Adrenal gland (tissue), 12 donors: ENCODE results near the gene SMPD4. TPM values are rescaled to one million over a fixed set of nuclear protein-coding genes. Genes with fewer than 3 reads are reported as not detected.
"Not testable (repeated sequence)": the region's sequence is repeated elsewhere in the genome, so short reads cannot be mapped to it uniquely, and the experiment has no call there.

Source experiments
- DNase-seq, 7 donors: peaks; one replicate each; pipeline ENCODE4 v3.0.0-alpha.2; 2019 to 2020
- H3K27ac ChIP-seq, 5 donors: fragments of 200-600 bp; sonication (generic) in 4 of 5; 1 replicate in 3 of 5; 2 replicates in 2 of 5; pipeline versions ENCODE4 v1.5.1 to v1.8.0; 2016 to 2020; ENCODE audit warnings: mild to moderate bottlenecking in 1 of 5
- H3K27me3 ChIP-seq: fragments of 200-600 bp; 2 replicates; pipeline ENCODE4 v1.8.0; 2021
- H3K36me3 ChIP-seq, 2 donors: fragments of 200-600 bp; replicated peaks in 1 of 2; 1 replicate in 1 of 2; 2 replicates in 1 of 2; pipeline versions ENCODE4 v1.5.1 to v1.8.0; 2018 to 2022
- H3K4me1 ChIP-seq, 2 donors: fragments of 200-600 bp; replicated peaks in 1 of 2; 1 replicate in 1 of 2; 2 replicates in 1 of 2; pipeline versions ENCODE4 v1.5.1 to v1.8.0; 2018 to 2021
- H3K4me3 ChIP-seq, 4 donors: fragments of 200-600 bp; sonication (generic) in 3 of 4; one replicate each; pipeline ENCODE4 v1.5.1; 2016 to 2018
- H3K9me3 ChIP-seq, 3 donors: fragments of 200-600 bp; sonication (generic) in 1 of 3; replicated peaks in 1 of 3; 1 replicate in 2 of 3; 2 replicates in 1 of 3; pipeline versions ENCODE4 v1.5.1 to v1.8.0; 2016 to 2021
- WGBS, 4 donors: extraction: QIAGEN DNeasy Blood & Tissue Kit in 2 of 4; methylation state at CpG; one replicate each; pipeline versions ENCODE4 v1.1.5 to v1.1.7; 2013 to 2017; 5-methylcytosine and 5-hydroxymethylcytosine counted together
- intact Hi-C, 2 donors: fragments of 100-400 bp; cut with DNase I; formaldehyde crosslinking; loops; one replicate each; pipeline versions ENCODE4 v1.14.1 to v1.15.0; 2022 to 2023
- polyA plus RNA-seq, 3 donors: library from polyadenylated mRNA; stranded (reverse); fragments of 200-250 nt in 2 of 3; fragments of 350-450 nt in 1 of 3; fragmentation: Illumina TruSeq in 1 of 3; extraction: RNeasy Lipid Tissue Mini Kit (QIAGEN cat#74804) in 1 of 3; gene quantifications; one replicate each; pipeline ENCODE4 v1.2.3, GENCODE V29; 2013 to 2014
- small RNA-seq, 2 donors: library from RNA; depleted of rRNA; stranded (forward); fragments of <200 nt; gene quantifications; one replicate each; pipeline ENCODE3, GENCODE V24; 2016
- total RNA-seq, 9 donors: library from RNA; depleted of rRNA in 4 of 9; stranded (reverse); fragments of >200 nt in 4 of 9; fragments of 120-200 nt in 1 of 9; fragmentation: NEBNext Ultra II Directional in 1 of 9; extraction: Animal tissue kit (Norgen Biotek cat#: 25700) in 1 of 9; gene quantifications; one replicate each; pipeline versions ENCODE4 v1.1.0 to v1.2.4, GENCODE V29; 2013 to 2023
- donor health status: healthy with polysubstance abuse.
- donor health status: Bipolar disorder and iron deficiency.
- donor health status: DM: yes; HTN: yes; CAD: no.
- donor health status: DM: no; HTN: no; CAD: no.
- donor health status: DM: no; HTN: no; CAD: no.
- donor health status: DM: yes; HTN: yes; CAD: no.

The SMPD4 gene
- total and polyA plus RNA-seq, 12 donors = 23.7 to 94.4 (median 37.7) TPM

DNA sequence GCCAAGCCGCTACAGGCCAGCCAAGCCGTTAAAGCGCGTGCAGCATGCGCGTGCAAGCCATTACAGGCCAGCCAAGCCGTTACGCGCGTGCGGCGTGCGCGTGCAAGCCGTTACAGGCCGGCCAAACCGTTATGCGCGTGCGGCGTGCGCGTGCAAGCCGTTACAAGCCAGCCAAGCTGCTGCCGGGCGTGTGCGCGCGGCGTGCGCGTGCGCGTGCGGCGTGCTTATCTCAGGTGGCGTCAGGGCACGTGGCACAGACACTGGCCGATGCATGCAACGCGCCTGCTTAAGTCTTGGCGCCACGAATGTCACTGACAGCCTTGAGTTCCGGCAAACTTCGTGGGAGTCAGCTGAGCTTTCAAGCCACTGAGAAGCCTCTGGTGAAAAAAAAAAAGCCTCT is 60.5 kb downstream of the SMPD4 start:
- DNase-seq, H3K36me3 ChIP-seq, intact Hi-C loops, H3K27ac ChIP-seq, H3K27me3 ChIP-seq, H3K4me3 ChIP-seq, H3K4me1 ChIP-seq, H3K9me3 ChIP-seq: not testable (repeated sequence)
- 90 to 100% (median 95%) methylated on average over 19 to 35 of the region's 45 CpGs for WGBS, 4 donors

DNA sequence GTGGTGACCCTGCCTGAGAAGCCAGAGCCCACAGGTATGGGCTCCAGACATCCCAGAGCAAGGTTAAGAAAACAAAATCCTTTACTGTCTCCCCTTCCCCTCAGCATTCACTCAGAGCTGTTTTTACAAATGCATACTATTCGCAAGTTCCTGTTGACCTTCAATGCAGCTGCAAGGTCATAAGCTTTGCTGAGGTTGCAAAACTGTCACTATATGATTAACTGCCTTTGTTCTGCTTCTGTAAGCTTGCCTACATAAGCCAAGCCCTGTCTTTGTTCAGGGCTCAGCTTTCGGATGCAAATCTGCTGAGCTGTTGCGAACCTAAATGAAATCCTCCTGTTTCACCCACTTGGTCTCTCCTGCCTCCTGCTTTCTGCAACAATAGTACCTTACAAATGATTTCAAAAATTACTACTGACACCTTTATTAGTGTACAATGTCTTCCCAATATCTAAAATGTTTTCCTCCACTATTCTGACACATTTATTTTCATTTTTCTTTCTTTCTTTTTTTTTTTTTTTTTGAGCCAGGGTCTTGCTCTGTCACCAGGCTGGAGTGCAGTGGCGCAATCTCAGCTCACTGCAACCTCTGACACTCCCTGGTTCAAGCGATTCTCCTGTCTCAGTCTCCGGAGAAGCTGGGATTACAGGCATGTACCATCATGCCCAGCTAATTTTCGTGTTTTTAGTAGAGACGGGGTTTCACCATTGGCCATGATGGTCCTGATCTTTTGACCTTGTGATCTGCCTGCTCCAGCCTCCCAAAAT is 78.6 kb downstream of the SMPD4 start:
- H3K4me1 ChIP-seq, H3K27ac ChIP-seq, intact Hi-C loops, DNase-seq, H3K4me3 ChIP-seq, H3K9me3 ChIP-seq, H3K27me3 ChIP-seq, H3K36me3 ChIP-seq: not testable (repeated sequence)
- 39 to 70% (median 52%) methylated on average over 6 to 7 of the region's 8 CpGs for WGBS, 4 donors

Small RNAs within 50 kb of the gene (small RNA-seq; reads per million reads assigned to genes)
- gene RNU6-1049P = 0 reads per million in 2 donors

Other genes with a start within 250 kb of the SMPD4 start
- under 1 TPM in 2 of 9 donors, not detected in 7; 0.14 to 0.28 TPM for gene RAB6C, start 201.9 kb downstream of the SMPD4 start, total RNA-seq
- gene RAB6C, start 201.9 kb downstream of the SMPD4 start, polyA plus RNA-seq = under 1 TPM; 0.13 to 0.59 (median 0.24) TPM
- not detected for gene POTEF, start 52.4 kb downstream of the SMPD4 start, total RNA-seq
- not detected for gene POTEF, start 52.4 kb downstream of the SMPD4 start, polyA plus RNA-seq
- gene CCDC74B, start 36.5 kb downstream of the SMPD4 start, total RNA-seq = 10 to 100 TPM in 4 of 9 donors, 1 to 10 TPM in 5; 4.1 to 18.1 (median 8.5) TPM
- gene CCDC74B, start 36.5 kb downstream of the SMPD4 start, polyA plus RNA-seq = 10 to 100 TPM in 2 of 3 donors, 1 to 10 TPM in 1; 3.9 to 22.5 (median 16.2) TPM
- gene MZT2B, start 660 bp upstream of the SMPD4 start, total RNA-seq = 100 to 1,000 TPM; 122 to 372 (median 323) TPM
- 100 to 1,000 TPM in 2 of 3 donors, 1 to 10 TPM in 1; 7.1 to 688 (median 461) TPM for gene MZT2B, start 660 bp upstream of the SMPD4 start, polyA plus RNA-seq
- not detected for gene TUBA3E, start 16.8 kb upstream of the SMPD4 start, total RNA-seq
- not detected for gene TUBA3E, start 16.8 kb upstream of the SMPD4 start, polyA plus RNA-seq
- 100 to 1,000 TPM in 2 of 9 donors, 10 to 100 TPM in 7; 62.7 to 114 (median 82.2) TPM for gene IMP4, start 161.3 kb upstream of the SMPD4 start, total RNA-seq
- 100 to 1,000 TPM in 2 of 3 donors, 10 to 100 TPM in 1; 55.8 to 141 (median 117) TPM for gene IMP4, start 161.3 kb upstream of the SMPD4 start, polyA plus RNA-seq
- 10 to 100 TPM in 8 of 9 donors, 1 to 10 TPM in 1; 7.4 to 74.1 (median 41.9) TPM for gene PTPN18, start 174.5 kb upstream of the SMPD4 start, total RNA-seq
- gene PTPN18, start 174.5 kb upstream of the SMPD4 start, polyA plus RNA-seq = 10 to 100 TPM; 32.3 to 64.4 (median 42.2) TPM